Activated CD4-positive, alpha-beta T cell treated with anti-CD3 and anti-CD28 coated beads, Interleukin-2, Interleukin-4, amounts not matched to agents 100 ng/mL and 50 ng/mL, durations not matched to agents 16 hours and 8 hours (primary cell): ENCODE results near the gene SLC35B2.
"Not testable (repeated sequence)": the region's sequence is repeated elsewhere in the genome, so short reads cannot be mapped to it uniquely, and the experiment has no call there.

Experiments
- DNase-seq: peaks from one replicate; pipeline ENCODE4 v3.0.0-alpha.2; 2020; ENCODE audit warnings: low spot score

SLC35B2 gene

GRCh38 chr6:44234101-44235025 lies 23.0 kb downstream of the SLC35B2 start:
- DNase-seq = no peak

DNA sequence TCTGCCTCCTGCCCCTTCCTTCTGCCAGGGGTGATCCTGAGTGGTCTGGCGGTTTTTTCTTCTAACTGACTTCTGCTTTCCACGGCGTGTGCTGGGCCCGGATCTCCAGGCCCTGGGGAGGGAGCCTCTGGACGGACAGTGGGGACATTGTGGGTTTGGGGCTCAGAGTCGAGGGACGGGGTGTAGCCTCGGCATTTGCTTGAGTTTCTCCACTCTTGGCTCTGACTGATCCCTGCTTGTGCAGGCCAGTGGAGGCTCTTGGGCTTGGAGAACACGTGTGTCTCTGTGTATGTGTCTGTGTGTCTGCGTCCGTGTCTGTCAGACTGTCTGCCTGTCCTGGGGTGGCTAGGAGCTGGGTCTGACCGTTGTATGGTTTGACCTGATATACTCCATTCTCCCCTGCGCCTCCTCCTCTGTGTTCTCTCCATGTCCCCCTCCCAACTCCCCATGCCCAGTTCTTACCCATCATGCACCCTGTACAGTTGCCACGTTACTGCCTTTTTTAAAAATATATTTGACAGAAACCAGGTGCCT lies 23.7 kb downstream of the SLC35B2 start:
- no peak for DNase-seq

DNA sequence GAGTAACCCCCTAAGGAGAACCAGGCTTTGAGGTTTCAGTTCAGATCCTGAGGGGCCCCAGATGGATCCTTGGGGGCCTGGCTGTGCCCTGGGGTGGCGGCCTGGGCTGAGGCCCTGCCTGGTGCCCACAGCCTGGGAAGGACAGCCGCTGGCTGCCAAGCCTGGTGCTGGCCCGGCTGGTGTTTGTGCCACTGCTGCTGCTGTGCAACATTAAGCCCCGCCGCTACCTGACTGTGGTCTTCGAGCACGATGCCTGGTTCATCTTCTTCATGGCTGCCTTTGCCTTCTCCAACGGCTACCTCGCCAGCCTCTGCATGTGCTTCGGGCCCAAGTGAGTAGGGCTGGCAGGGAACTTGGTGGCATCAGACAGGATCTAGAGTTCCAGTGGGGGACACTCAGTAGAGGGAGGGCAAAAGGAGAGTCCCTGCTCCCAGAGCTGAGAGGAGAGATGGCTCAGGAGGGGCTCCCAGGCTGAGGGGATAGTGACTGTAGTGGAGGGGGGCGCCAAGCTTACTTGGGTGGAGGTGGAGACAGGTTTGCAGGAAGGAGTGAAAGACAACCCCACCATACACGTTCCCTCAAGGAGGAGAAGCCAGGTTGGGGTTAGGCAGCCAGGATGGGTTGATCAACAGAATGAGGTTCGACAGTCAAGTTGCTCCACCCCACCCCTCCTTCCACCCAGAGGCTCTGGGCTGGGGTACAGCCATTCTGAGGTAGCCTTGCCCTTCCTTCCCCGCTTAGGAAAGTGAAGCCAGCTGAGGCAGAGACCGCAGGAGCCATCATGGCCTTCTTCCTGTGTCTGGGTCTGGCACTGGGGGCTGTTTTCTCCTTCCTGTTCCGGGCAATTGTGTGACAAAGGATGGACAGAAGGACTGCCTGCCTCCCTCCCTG lies 24.4 kb downstream of the SLC35B2 start:
- DNase-seq = no peak

GRCh38 chr6:44231426-44231825 lies 25.9 kb downstream of the SLC35B2 start:
- not testable (repeated sequence) for DNase-seq

GRCh38 chr6:44230034-44230675 lies 27.2 kb downstream of the SLC35B2 start:
- no peak for DNase-seq

DNA sequence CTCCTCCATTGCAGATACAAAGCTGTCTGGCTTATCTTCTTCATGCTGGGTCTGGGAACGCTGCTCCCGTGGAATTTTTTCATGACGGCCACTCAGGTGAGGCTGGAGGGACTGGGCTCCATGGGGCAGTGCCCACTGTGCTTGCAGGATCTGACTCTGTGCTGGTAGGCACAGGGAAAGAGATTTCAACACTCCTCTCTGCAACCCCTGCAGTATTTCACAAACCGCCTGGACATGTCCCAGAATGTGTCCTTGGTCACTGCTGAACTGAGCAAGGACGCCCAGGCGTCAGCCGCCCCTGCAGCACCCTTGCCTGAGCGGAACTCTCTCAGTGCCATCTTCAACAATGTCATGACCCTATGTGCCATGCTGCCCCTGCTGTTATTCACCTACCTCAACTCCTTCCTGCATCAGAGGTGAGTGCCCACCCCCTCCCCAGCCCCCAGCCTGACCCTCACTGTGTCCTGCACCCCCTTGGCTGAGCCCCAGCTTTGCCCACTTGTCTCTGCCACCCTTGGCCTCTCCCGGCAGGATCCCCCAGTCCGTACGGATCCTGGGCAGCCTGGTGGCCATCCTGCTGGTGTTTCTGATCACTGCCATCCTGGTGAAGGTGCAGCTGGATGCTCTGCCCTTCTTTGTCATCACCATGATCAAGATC lies 27.8 kb downstream of the SLC35B2 start:
- DNase-seq = no peak

DNA sequence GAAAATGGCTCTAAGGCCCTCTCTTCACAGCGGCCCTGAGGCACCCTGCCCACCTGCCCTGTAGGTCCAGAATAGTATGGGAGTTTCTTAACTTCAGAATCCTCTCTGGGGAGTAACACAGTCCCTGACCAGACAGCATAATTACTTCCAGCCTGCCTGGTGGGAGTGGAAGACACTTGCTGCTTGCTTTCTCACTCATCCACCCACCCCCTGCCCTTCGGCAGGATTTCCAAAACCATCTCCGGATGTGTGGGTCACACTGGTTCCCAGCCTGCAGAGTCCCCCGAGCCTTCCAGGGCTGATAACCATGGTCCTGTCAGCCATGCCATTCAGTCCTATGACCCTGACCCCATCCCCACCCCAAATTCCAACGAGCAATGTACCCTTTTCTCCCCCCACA lies 28.5 kb downstream of the SLC35B2 start:
- no peak for DNase-seq

DNA sequence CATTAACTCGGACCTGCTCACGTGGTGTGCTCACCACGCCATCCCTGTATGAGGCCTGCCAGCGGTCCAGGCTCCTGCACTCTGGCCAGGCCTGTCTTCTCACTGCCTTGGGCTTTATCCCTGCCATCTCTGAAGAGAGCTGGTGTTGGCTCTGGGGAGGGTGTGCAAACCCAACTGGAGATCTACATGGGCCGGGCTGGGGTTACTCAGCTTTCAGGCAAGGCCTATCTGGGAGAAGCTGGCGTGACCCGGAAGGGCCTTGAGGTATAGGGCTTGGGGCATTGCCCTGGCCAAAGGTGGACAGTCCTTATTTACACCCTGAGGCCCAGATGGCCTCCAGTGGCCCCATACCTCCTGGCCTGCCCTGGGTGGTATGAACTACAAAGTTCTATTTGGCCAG lies 28.9 kb downstream of the SLC35B2 start:
- no peak for DNase-seq

DNA sequence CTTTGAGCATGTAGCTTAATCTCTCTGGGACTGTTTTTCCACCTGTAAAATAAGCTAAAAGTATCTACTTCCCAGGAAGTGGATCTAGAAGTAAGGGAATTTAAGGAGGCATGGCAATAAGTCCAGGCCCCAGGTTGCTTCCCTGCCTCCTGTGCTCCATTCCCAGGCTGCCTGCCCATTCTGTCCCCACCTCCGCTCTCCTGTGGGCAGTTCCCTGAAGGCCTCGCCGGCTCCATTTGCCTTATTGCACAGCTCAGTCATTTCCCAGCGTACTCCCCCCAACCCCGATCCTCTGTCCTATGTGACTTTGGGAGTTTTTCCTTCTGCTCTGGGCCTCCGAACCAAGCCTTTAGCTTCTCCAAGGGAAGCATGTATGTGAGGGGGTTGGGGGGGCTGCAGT lies 29.3 kb downstream of the SLC35B2 start:
- no peak for DNase-seq

GRCh38 chr6:44227148-44227793 lies 30.1 kb downstream of the SLC35B2 start:
- DNase-seq = no peak

DNA sequence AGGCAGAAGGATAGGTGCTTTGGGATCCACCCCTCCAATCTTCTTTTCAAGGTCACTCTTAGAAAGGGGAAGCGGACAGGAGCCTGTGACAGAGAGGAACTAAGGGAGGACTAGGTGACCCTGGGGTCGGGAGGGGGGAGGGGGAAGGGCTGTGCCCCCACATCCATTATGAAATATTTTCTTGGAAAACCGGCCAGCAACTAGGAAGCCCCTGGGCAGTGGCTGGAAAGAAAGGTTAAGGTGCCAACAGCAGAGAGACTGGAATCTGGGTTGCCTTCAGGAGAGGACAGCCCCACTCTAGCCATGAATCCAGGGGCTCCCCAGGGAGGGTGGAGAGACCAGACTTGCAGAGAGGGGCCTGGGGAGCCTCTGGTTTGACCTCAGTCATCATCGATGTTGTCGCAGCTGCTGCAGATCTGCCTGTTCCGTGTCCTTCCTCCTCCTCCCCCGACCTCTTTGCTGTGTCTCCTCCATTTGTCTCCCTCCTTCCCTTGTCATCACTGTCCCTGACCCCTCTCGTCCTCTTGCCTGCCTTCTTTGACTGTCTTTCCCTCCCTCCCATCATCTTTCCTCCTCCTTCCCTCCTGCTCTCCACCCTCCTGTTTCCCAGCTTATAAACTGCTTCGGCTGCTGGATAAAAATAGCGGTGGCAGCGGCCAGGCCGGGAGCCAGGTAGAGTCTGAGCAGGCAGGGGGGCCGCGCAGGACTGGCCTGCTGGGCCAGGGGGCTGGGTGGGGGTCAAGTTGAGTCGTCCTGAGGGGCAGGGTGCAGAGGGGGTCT lies 30.8 kb downstream of the SLC35B2 start:
- DNase-seq = no peak

DNA sequence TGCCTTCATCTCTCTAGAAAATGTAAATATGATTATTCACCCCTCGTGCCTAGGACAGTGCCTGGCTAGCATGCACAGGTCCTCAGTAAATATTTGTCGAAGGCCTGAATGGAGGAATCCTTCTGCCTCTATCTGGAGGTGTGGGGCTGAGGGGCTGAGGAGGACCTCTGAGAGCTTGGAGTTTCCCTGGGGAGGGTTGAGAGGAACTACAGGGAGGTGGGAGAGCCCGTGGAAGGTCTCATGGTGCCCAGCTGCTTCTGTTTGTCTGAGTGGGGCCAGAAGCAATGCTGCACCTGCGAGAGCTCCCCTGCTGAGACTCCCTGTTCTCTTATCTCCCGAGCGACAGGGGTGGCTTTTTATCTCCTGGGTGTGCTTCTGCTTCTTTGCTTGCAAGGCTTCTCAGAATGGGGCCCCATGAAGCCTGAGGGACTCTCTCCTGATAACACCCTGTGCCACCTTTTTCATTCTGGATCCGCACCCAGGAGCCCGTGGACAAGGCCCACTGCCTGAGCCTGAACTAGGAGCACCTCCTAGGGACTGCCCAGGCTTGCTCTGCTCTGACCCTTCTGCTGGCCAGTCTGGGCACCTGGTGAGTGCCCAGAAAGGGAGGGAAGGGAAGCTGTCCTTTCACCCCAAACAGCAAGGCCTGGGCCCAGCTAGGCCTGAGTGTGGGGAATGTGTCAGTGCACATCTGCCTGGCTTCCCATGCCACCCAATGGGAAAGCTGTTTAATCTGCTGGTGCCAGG lies 31.6 kb downstream of the SLC35B2 start:
- no peak for DNase-seq

DNA sequence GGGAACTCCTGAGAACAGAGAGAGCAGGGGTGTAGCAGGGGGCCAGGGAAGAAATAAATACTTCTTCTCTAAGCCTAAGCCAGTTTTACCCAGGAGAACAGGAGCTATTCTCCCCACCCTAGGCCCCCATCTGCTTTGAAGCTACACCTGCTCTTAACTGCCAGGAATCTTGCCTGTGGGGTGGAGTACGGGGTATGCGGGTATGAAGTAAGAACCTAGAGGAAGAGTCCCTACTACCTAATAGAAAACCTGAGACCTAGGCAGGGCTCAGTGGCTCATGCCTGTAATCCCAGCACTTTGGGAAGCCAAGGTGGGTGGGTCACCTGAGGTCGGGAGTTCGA lies 32.4 kb downstream of the SLC35B2 start:
- DNase-seq = no peak

GRCh38 chr6:44224029-44224964 lies 33.0 kb downstream of the SLC35B2 start:
- peak; percentile 30 for DNase-seq

DNA sequence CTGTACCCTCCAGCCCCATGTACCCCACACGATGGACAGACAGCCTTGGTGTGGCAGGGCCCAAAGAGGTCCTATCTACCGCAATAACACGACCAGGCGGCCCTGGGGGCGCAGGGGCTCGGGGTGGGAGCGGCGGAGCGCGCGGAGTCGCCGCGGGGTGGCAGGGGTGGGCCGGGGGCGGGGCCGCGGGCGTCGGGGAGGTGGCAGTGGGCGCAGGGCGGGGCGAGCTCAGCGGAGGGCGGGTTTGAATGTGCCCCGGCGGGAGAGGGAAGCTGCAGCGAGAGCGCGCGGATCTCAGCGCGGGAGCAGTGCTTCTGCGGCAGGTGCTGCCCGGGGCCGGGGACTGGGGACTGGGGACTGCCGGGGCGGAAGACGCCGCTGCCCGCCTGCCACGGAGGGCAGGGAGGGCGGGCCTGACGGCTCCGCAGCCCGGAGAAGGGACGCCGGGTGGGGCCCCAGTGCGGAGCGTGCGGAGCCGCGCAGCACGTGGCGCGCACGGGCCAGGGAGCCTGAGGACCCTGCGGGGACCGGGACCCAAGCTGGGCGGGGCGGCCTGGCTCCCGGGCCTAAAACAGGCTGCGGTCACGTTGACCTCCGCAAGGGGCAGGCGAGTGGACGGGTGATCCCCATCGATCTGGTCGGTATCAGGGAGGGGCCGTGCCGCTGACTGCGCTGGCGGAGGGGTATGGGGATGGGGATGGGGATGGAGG lies 33.9 kb downstream of the SLC35B2 start, which contains the start of gene SLC29A1:
SLC29A1 (plus strand) TSS at position 277 of the 710 bp plus-strand sequence. CDS start 3,719 bp downstream, outside the sequence.
- DNase-seq = peak; percentile 85

- no peak for DNase-seq
Measured at GRCh38 chr6:44222486-44223318, 34.6 kb downstream of the SLC35B2 start.

GRCh38 chr6:44221961-44222335 lies 35.4 kb downstream of the SLC35B2 start:
- DNase-seq = no peak
